Right lobe of liver (tissue), 6 donors: Measurements from ENCODE around the gene EML3. TPM values are rescaled to one million over a fixed set of nuclear protein-coding genes. Genes with fewer than 3 reads are reported as not detected.

ENCODE experiments used
- ATAC-seq, 4 donors: fragments of 200-7000 bp; cut with Tn5 transposase; one replicate each; pipeline ENCODE4 v1.9.1; 2020; ENCODE audit warnings: mild to moderate bottlenecking in 4 of 4, moderate library complexity in 4 of 4
- DNase-seq, 3 donors: peaks; one replicate each; pipeline ENCODE4 v3.0.0-alpha.2; 2020
- H3K27ac ChIP-seq, 3 donors: fragments of 200-600 bp; one replicate each; pipeline ENCODE4 v1.8.0; 2022
- H3K27me3 ChIP-seq, 2 donors: fragments of 200-600 bp; one replicate each; pipeline ENCODE4 v1.8.0; 2022
- H3K36me3 ChIP-seq, 4 donors: fragments of 200-600 bp; sonication (generic) in 1 of 4; one replicate each; pipeline versions ENCODE4 v1.5.1 to v1.8.0; 2017 to 2022; ENCODE audit warnings: control low read depth in 1 of 4
- H3K4me1 ChIP-seq, 4 donors: fragments of 200-600 bp; sonication (generic) in 1 of 4; one replicate each; pipeline versions ENCODE4 v1.5.1 to v1.8.0; 2017 to 2022; ENCODE audit warnings: control low read depth in 1 of 4
- H3K4me3 ChIP-seq, 3 donors: fragments of 200-600 bp; one replicate each; pipeline ENCODE4 v1.8.0; 2022
- H3K9me3 ChIP-seq, 4 donors: fragments of 200-600 bp; sonication (generic) in 1 of 4; one replicate each; pipeline versions ENCODE4 v1.5.1 to v1.8.0; 2017 to 2022; ENCODE audit warnings: control low read depth in 1 of 4
- CTCF ChIP-seq, 4 donors: fragments of 200-600 bp in 3 of 4; fragments of 450-650 bp in 1 of 4; IDR thresholded peaks; one replicate each; pipeline versions ENCODE4 v1.5.1 to v1.8.0; 2016 to 2022; ENCODE audit warnings: antibody characterized with exemption in 4 of 4, mild to moderate bottlenecking in 2 of 4
- POLR2A ChIP-seq: fragments of 450-650 bp; IDR thresholded peaks from one replicate; pipeline ENCODE4 v1.6.1; 2017; ENCODE audit warnings: antibody characterized with exemption, mild to moderate bottlenecking
- WGBS: methylation state at CpG from one replicate; pipeline ENCODE4 v1.1.6; 2018; ENCODE audit warnings: low coverage, low lambda C conversion rate; ENCODE audit not compliant: insufficient coverage; ENCODE audit errors: missing lambda C conversion rate; 5-methylcytosine and 5-hydroxymethylcytosine counted together
- intact Hi-C, 2 donors: fragments of 100-400 bp; cut with DNase I; formaldehyde crosslinking; loops; one replicate each; pipeline versions ENCODE4 v1.11.2 to v1.14.1; 2022
- total RNA-seq, 6 experiments: library from RNA; depleted of rRNA in 2 of 6; stranded (reverse); fragments of >200 nt in 2 of 6; fragmentation: NEBNext Ultra II Directional in 3 of 6; extraction: Animal tissue kit (Norgen Biotek cat#: 25700) in 3 of 6; gene quantifications; one replicate each; pipeline versions ENCODE4 v1.1.0 to v1.2.4, GENCODE V29; 2016 to 2023
- donor health status: DM: no; HTN: yes; CAD: no.
- donor health status: DM: no; HTN: no; CAD: no.
- donor health status: DM: no; HTN: no; CAD: no.
- donor health status: DM: no; HTN: yes; CAD: no.
- donor health status: DM: no; HTN: yes; CAD: no.

EML3 gene
- total RNA-seq, 6 experiments from 2014 or later: 19.1 to 36.4 (median 22.7) TPM

GRCh38 chr11:62610814-62611704, 1.5 kb downstream of the EML3 start:
- Histone ChIP-seq H3K36me3 (no peaks in the 10 kb centered on the region), H3K9me3 (no peaks in the 10 kb centered on the region), H3K4me1 (peaks cover 0 to 29% (median 12%) of the 10 kb centered on the region in 4 donors), H3K27me3 (no peaks in the 10 kb centered on the region), H3K4me3 (peak overlapping the region; percentile 67 to 80 (median 78)), H3K27ac (peak overlapping the region; percentile 75 to 94 (median 90))
- no peak for TF ChIP-seq CTCF (IDR thresholded peaks at IDR 0.05)
- TF ChIP-seq POLR2A: no peak
- 0% methylated on average over 1 of the region's 28 CpGs for WGBS
- DNase-seq (no peak), ATAC-seq (no peak)
- intact Hi-C loops: loop anchor here in 1 of 2 donors (10.0 kb wide), 1 partner anchor 64 kb away; the partner anchor contains the start of genes LBHD1, UBXN1 and UQCC3

- TF ChIP-seq POLR2A (no peak), CTCF (IDR thresholded peaks at IDR 0.05) (no peak)
- ATAC-seq: no peak
- Histone ChIP-seq H3K36me3 (no peaks in the 10 kb centered on the region), H3K4me3 (no peak overlapping the region), H3K27me3 (no peaks in the 10 kb centered on the region), H3K27ac (no peak overlapping the region), H3K4me1 (peaks cover 0 to 29% (median 12%) of the 10 kb centered on the region in 4 donors), H3K9me3 (no peaks in the 10 kb centered on the region)
- DNase-seq: no peak
- intact Hi-C loops: loop anchor here in 1 of 2 donors (10.0 kb wide), 1 partner anchor 64 kb away; the partner anchor contains the start of genes LBHD1, UBXN1 and UQCC3
- 53% methylated on average over 3 of the region's 6 CpGs for WGBS
Observed at GRCh38 chr11:62610403-62610802, 2.2 kb downstream of the EML3 start.

GRCh38 chr11:62608776-62609175, 3.8 kb downstream of the EML3 start:
- no peak overlapping the region for H3K27ac ChIP-seq
- ATAC-seq: no peak
- H3K4me3 ChIP-seq: no peak overlapping the region
- TF ChIP-seq POLR2A: no peak
- TF ChIP-seq CTCF (IDR thresholded peaks at IDR 0.05): no peak
- WGBS: 75% methylated on average over 9 of the region's 12 CpGs
- peaks cover 0 to 29% (median 12%) of the 10 kb centered on the region in 4 donors for H3K4me1 ChIP-seq
- intact Hi-C loops: no loop called here
- no peaks in the 10 kb centered on the region for H3K36me3 ChIP-seq
- H3K27me3 ChIP-seq: no peaks in the 10 kb centered on the region
- DNase-seq: no peak
- no peaks in the 10 kb centered on the region for H3K9me3 ChIP-seq

GRCh38 chr11:62607714-62608113, 4.9 kb downstream of the EML3 start:
- Histone ChIP-seq H3K27me3 (no peaks in the 10 kb centered on the region), H3K4me3 (no peak overlapping the region), H3K36me3 (no peaks in the 10 kb centered on the region), H3K4me1 (peaks cover 0 to 25% (median 12%) of the 10 kb centered on the region in 4 donors), H3K9me3 (no peaks in the 10 kb centered on the region), H3K27ac (no peak overlapping the region)
- TF ChIP-seq POLR2A (no peak), CTCF (IDR thresholded peaks at IDR 0.05) (no peak)
- ATAC-seq (no peak), DNase-seq (no peak)
- no CpG with 5 or more reads among the region's 4 CpGs for WGBS
- intact Hi-C loops: no loop called here
